ENCODE results near the gene MTCL1.

- TF ChIP-seq EZH2 (IDR thresholded peaks at IDR 0.05; ENCODE audit: borderline replicate concordance, low read depth, low read length, severe bottlenecking) (no peak), CTCF (IDR thresholded peaks at IDR 0.05; ENCODE audit: borderline replicate concordance, extremely low read depth, low read length, poor library complexity, severe bottlenecking) (no peak)
Observed at GRCh38 chr18:8857806-8858205, 152.4 kb downstream of the MTCL1 start.
